HG03469 (cell line): ENCODE data around the gene CERS5.
"Not testable (repeated sequence)": the region's sequence is repeated elsewhere in the genome, so short reads cannot be mapped to it uniquely, and the experiment has no call there.

ENCODE experiments used
- ATAC-seq: cut with Tn5 transposase; IDR thresholded peaks from one replicate; pipeline ENCODE4 v1.9.1; 2021; ENCODE audit warnings: mild to moderate bottlenecking, moderate library complexity, moderate number of reproducible peaks; ENCODE audit not compliant: unreplicated experiment

The CERS5 gene

GRCh38 chr12:50104417-50105366, 62.5 kb downstream of the CERS5 start:
- ATAC-seq = no peak

- ATAC-seq = no peak
Measured at GRCh38 chr12:50103767-50104321, 63.3 kb downstream of the CERS5 start, which contains the start of gene GPD1. TSS of gene GPD1 (plus strand) at chr12:50104008. CDS start at chr12:50104051, 43 bp downstream.

- ATAC-seq = no peak
Measured at GRCh38 chr12:50103351-50103750, 63.8 kb downstream of the CERS5 start.

DNA sequence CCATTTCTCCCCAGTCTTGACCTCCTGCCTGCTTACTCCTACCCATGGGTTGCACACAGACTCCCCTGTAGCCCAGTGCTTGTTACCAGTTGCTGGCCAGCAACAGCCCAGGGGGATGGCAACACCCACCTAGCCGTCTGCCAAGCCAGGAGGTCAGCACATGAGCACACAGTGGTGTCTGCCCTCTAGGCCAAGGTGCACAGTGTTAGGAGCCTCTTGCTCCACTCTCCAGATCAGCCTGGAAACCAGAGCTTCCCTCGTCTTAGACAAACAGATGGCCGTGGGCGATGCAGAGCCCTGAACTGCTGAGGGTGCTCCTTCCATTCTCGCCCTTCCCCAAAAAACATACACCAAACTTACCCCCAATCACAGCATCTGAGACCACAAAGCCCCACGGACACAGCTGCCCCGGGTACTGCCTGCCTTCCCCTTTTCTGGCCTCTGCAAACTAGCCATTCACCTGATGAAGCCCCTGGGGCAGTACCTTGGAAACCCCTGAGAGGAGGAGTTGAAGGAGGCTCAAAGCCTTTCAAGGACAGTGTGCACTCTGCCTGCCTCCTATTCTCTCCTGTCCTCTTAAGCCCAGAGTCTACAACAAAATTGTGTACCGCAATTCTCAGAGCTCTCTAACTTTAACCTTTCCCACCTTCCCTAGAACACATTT, 64.4 kb downstream of the CERS5 start:
- no peak for ATAC-seq

- ATAC-seq = no peak
Measured at GRCh38 chr12:50102131-50102531, 65.0 kb downstream of the CERS5 start.

DNA sequence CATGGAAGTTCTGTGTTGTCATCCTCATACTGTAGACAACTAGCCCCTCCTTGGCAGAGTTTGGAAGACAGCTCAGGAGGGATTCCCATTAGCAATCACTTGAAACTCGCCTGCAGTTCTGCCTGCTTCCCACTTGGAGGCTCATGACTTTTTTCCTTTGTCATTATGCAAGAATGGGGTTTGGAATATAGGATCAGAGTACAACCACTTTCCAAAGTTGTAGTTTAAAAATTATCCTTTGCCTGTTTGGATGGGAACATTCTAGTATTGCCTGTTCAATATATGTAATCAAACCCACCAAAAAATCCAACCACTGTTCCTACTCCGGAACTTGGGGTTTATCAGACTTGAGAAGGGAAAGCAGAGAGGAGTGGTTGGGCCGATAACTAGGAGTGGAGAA, 65.5 kb downstream of the CERS5 start:
- ATAC-seq = no peak

- no peak for ATAC-seq
Measured at GRCh38 chr12:50100561-50100960, 66.6 kb downstream of the CERS5 start.

DNA sequence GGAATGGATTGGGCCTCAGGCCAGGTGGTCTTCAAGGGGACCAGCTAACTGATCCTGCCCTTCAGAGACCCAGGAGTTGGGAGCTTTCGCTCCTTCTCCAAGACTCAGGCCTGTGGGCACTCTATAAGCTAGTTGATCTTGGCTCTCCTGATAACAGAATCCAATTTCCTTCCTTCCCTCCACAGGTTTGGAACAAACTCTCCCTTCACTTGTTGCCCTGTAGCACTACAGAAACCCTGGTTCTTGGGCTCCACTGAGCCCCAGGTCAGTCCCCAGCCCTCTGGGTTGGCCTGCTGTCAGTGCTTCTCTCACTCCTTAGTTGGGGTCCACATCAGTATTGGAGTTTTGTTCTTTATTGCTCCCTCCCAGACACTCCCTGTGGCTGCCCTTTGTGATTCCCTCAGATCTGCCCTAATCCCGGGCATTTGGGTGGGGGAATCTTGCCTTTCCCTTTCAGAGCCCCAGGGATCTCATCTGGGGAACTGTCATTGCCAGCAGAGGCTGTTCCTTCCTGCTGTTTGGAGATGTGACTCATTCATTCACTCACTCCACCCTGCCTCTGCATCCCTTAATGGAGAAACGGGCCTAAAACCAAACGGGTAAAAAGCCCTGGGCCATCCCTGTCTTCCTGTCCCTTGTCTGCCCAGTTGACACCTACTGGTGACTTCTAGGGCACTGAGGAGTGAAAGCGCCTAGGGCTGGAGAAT, 67.7 kb downstream of the CERS5 start:
- no peak for ATAC-seq

DNA sequence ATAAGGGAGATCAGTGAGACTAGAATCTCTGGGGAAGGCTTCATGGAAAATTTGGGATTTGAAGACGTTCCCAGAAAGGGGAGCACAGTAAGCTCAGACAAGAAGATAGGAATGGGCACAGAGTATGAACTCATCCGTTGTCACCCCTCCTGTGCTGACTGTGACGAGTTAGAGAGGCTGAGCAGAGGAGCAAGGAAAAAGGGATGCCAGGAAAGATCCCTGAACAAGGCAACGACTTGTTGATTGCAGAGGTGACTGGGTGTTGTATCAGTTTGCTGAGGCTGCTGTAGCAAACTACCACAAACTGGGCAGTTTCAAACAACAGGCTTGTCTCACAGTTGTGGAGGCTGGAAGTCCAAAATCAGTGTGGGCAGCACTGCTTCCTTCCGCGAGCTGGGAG, 69.2 kb downstream of the CERS5 start:
- ATAC-seq = no peak

- no peak for ATAC-seq
Measured at GRCh38 chr12:50090391-50090790, 76.8 kb downstream of the CERS5 start.

DNA sequence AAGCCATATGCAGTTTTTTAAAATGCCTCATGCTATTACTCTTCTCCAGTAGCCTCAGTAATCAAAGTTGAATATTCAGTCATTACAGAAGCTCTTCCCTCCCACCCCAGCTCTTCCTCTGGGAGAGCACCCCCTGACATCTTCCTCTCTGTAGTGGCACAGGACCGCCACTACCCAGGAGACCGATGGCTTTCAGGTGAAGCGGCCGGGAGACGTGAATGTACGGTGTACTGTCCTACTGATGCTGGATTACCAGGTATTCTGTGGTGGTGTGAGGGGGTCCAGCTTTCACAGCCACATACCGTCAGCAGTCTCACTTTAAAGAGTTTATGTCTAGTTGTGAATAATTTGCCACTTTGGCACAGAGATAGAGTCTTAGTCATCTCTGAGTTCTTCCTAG, 77.4 kb downstream of the CERS5 start:
- ATAC-seq = no peak

DNA sequence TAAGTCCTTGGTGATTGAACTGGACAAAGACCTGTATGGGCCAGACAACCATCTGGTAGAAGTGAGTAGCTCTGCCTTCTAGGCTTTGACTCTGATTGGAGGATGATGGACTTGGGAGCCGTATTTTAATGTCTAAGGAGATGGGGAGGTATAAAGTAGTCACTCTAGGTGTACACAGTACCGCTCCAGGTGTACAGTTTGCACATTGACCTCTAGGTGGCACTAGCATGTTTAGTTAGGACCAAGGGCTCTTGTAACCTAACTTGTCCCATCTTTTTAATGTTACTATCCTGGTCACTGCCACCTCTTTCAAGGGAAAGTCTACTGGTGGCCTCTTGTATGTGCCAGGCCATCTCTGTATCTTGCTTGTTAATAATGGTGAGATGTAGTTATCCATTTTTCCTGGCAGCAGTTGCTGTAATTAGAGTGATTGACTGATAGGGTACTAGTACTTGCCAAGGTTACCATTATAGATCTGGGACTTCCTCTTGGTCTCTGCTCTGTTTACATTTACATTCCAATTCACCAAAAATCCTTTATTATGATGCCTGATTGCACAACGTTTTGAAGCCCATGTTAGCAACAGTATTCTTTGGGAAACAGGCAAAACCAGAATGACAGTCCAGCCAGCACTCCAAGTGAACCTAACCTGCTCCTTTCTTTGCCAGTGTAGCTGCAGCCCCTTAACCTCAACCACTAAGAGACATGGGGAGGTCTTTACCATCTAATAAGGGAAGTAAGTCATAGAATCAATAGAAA, 78.4 kb downstream of the CERS5 start:
- ATAC-seq = no peak

GRCh38 chr12:50087995-50088394, 79.2 kb downstream of the CERS5 start:
- no peak for ATAC-seq

DNA sequence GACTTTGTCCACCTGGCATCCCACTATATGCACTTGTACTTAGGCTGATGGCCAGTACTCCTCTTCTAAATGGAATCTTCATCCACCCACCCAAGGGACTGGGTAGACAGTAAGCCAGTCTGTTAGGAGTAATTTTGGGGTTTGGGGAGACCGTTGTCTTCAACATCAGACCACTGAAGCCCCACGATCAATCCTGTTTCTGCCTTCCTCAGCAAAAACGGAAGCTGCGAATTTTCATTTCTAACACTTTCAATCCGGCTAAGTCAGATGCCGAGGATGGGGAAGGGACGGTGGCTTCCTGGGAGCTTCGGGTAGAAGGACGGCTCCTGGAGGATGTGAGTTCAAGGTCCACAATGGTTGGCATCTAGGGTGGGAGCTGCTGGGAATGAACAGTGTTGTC, 80.0 kb downstream of the CERS5 start:
- no peak for ATAC-seq

DNA sequence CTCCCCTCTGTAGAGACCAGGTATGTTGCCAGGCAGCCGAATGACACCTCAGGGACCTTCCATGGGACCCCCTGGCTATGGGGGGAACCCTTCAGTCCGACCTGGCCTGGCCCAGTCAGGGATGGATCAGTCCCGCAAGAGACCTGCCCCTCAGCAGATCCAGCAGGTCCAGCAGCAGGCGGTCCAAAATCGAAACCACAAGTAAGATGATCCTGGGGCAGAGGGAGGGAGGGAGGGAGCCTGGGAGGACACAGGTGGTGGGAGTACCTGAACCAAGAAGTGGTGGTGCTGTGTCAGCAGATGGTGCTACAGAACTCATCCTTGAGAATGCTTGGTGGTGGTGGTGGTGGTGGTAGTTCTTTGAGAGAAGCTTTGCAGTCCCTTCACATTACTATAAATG, 81.0 kb downstream of the CERS5 start:
- no peak for ATAC-seq

DNA sequence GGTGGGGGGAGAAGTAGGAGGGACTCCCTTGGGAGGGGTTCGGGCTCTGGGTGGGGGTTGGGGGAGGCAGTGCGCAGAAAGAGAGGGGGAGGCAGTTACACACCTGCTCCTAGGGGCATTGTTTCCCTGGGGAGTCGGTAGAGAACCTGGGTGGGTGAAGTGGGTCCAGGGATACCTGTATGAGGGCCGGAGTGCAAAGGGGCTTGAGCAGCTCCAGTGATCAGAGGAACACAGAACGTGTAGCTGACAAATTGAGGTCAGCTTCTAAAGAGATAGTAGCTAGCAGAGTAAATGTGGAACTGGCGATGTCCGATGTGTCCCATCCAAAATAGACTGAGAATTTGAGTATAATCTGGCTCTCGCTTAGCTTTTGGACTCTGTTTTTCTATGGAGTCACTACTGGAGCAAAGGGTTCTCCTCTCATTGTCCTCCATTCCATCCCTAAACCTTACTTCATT, 81.5 kb downstream of the CERS5 start:
- no peak for ATAC-seq

DNA sequence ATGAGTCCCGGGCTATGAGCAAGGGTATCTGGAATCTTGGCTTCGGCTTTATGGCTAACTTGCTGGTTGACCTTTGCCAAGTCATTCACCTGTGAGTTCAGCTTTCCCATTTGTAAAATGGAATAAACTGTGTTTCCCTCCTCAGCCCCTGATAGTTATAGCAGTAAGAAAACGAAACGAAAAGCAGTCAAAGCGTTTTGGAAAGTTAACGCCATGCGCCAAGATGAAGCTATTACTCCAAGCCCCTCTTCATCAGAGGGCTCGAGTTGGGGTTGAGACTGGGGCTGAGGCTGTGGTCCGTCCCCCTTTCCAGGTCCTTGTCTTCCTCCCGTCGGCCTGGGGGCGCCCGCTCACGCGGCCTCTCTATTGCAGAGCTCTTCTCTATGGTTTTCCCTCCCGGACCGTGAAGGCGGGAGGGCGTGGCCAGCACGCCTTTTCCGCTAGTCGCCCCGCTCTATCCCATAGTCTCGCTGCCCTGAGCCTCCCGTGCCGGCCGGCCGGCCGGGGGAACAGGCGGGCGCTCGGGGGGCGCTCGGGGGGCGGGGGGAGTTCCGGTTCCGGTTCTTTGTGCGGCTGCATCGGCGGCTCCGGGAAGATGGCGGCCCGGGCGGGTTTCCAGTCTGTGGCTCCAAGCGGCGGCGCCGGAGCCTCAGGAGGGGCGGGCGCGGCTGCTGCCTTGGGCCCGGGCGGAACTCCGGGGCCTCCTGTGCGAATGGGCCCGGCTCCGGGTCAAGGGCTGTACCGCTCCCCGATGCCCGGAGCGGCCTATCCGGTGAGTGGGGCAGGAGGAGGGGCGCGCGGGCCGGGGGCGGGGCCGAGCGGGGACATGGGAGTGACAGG, 82.2 kb downstream of the CERS5 start, which contains the start of gene SMARCD1:
Gene SMARCD1 (plus strand): TSS at position 568 of the 840 bp plus-strand sequence. CDS start 28 bp downstream, at position 596.
- peak; percentile 54 for ATAC-seq

DNA sequence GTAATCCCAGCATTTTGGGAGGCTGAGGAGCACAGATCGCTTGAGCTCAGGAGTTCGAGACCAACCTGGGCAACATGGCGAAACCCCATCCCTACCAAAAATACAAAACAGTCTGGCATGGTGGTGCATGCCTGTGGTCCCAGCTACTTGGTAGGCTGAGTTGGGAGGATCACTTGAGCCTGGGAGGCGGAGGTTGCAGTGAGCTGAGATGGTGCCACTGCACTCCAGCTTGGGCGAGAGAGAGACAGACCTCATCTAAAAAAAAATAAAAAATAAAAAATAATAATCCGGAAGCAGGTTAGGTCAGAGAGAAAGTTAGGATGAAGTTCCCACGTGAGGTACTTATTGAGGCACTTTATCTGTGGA, 82.8 kb downstream of the CERS5 start:
- not testable (repeated sequence) for ATAC-seq

GRCh38 chr12:50083301-50083700, 83.9 kb downstream of the CERS5 start:
- ATAC-seq = no peak
